ENCODE data around the gene HSD17B11. TPM values are rescaled to one million over a fixed set of nuclear protein-coding genes. Genes with fewer than 3 reads are reported as not detected.
A peak's percentile ranks its signal among the peaks of the same experiment; 100 is the strongest.
"Not testable (repeated sequence)": the region's sequence is repeated elsewhere in the genome, so short reads cannot be mapped to it uniquely, and the experiment has no call there.

Gene HSD17B11, protein sequence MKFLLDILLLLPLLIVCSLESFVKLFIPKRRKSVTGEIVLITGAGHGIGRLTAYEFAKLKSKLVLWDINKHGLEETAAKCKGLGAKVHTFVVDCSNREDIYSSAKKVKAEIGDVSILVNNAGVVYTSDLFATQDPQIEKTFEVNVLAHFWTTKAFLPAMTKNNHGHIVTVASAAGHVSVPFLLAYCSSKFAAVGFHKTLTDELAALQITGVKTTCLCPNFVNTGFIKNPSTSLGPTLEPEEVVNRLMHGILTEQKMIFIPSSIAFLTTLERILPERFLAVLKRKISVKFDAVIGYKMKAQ
- 22.9 and 23.2 TPM in 2 replicates for total RNA-seq

DNA sequence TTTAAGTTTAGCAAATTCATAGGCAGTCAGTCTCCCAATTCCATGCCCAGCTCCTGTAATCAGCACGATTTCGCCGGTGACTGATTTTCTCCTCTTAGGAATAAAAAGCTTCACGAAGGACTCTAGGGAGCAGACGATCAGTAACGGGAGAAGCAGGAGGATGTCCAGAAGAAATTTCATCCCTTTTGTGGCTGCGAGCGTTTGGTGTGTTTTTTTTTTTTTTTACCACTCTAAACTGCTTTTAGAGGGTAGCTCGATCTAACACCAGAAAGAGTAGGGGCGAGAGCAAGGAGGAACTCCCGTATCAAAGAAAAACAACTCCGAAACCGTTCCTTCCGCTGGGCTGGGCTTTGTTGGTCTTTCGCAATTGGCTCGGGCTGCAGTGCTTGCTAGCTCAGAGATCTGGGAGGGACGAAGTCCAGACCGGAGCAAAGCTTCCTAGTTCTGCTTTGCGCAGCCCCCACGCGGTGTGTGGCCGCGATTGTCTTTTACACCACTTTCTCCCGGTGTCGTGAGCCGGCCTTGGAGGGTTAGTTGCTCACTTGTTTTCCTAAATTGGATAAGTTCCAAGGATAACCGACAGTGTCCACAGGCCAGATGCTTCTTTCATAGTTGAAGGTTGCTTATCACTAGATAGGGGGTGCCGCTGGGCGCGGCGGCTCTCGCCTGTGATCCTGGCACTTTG lies at the start of gene HSD17B11:
HSD17B11 (minus strand) TSS at position 298 of the 685 bp plus-strand sequence; CDS start at position 180, 118 bp downstream.
- peak; percentile 74 for DNase-seq (ENCODE audit: extremely low read depth, low read depth, low spot score)

DNA sequence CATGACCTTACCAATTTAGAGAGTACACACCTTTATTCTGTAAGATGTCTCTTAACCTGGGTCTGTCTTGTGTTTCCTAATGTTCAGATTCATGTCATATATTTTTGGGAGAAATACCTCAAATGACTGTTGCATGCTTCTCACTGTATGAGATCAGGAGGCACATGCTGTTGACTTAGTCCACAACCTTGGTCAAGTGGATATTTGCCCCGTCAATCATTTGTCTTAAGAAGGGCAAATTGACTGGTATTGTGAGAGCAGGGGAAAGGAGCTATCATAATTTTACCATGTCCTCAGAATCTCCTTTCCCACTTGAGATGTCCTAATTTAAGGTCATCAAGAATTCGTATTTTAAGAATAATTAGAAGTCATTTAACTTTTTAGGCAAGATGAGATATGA lies 42.4 kb upstream of the HSD17B11 start:
- DNase-seq (ENCODE audit: extremely low read depth, low read depth, low spot score) = no peak

DNA sequence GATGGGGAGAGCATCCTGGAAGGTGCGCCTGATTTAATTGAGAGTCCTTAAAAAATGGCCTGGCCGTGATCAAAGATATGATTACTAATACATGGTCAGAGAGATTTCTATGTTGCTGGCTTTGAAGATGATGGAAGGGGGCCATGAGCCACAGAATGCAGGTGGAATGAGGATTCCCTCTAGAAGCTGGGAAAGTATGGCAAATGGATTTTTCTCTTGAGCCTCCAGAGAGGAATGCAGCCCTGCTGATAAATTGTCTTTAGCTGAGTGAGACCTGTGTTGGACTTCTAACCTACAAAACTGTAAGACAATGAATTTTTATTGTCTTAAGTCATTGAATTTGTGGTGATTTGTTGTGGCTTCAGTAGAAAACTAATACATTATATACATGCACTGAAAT lies 39.0 kb upstream of the HSD17B11 start:
- no peak for DNase-seq (ENCODE audit: extremely low read depth, low read depth, low spot score)

DNA sequence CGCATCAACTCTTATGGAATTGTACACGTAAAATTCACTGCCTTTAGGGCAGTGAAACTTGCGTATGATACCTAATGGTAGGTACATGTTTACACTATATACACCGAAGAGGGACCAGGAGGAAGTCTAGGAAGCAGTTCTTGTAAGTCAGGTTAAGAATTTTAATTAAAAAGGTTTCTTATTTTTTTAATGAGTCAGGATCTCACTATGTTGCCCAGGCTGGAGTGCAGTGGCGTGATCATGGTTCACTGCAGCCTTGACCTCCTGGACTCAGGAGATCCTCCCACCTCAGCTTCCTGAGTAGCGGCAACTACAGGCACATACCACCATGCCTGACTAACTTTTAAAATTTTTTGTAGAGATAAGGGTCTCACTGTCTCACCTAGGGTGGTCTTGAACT lies 38.0 kb upstream of the HSD17B11 start:
- no peak for DNase-seq (ENCODE audit: extremely low read depth, low read depth, low spot score)

DNA sequence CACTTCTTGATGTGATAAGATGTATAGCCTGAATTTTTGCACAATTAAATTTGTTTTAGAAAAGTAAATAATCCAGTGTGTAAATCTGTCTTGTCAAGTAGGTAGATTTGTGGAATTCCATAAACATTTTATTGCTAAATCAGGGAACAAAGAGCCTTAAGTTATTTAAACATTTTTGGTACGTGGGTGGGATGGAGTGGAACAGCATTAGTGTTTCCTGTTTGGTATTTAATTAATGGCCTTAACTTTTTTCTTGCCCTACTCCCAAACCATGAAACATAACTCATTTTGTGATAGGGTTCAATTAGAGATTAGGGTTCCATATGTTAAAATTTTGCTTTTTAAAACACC lies 36.5 kb upstream of the HSD17B11 start:
- no peak for DNase-seq (ENCODE audit: extremely low read depth, low read depth, low spot score)

DNA sequence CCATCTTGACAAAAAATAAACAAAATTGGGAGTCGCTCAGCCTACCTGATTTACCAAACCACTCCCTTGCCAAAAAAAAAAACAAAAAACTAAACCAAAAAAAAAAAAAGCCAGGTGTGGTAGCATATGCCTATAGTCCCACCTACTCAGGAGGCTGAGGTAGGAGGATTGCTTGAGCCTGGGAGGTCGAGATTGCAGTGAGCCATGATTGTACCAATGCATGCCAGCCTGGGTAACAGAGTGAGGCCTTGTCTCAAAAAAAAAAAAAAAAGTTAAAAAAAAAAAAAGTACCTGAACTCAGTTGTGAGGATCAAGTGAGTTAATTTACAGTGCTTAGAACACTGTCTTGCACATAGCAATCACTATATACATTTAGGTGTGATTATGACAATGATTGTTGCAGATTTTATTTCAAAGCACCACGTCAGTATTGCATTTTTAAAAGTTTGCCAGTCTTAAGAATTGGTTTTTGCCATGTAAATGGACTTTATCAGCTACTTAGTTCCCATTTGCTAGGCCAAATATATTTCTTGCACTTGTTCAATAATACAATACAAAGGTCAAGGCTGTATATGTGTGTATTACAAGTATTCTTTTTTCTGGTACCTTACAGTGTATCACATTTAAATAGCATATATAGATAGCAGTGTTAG lies 36.0 kb upstream of the HSD17B11 start:
- no peak for DNase-seq (ENCODE audit: extremely low read depth, low read depth, low spot score)

DNA sequence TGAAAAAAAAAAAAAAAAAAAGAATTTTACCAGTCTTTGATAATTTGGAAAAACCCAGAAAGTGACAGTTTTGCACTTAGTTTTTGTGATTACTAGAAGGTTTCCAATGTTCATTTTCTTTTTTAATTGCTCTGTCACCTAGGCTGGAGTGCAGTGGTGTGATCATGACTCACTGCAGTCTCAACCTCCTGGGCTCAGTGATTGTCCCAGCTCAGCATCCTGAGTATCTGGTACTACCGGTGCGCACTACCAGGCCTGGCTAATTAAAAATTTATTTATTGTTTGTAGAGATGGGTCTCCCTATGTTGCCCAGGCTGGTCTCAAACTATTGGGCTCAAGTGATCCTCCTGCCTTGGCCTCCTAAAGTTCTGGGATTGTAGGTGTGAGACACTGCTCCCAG lies 34.7 kb upstream of the HSD17B11 start:
- no peak for DNase-seq (ENCODE audit: extremely low read depth, low read depth, low spot score)

DNA sequence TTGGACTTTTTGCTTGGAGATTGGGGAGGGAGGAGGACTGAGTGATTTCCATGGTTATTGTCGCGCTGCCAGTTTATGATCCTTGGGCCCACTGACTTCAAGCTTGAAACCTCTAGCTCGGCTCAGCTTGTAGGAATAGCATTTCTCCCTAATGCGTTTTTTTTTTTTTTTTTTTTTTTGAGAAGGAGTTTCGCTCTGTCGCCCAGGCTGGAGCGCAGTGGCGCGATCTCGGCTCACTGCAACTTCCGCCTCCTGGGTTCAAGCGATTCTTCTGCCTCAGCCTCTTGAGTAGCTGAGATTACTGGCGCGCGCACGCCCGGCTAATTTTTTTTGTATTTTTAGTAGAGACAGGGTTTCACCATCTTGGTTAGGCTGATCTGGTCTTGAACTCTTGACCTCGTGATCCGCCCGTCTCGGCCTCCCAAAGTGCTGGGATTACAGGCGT lies 33.1 kb upstream of the HSD17B11 start:
- DNase-seq (ENCODE audit: extremely low read depth, low read depth, low spot score) = not testable (repeated sequence)

DNA sequence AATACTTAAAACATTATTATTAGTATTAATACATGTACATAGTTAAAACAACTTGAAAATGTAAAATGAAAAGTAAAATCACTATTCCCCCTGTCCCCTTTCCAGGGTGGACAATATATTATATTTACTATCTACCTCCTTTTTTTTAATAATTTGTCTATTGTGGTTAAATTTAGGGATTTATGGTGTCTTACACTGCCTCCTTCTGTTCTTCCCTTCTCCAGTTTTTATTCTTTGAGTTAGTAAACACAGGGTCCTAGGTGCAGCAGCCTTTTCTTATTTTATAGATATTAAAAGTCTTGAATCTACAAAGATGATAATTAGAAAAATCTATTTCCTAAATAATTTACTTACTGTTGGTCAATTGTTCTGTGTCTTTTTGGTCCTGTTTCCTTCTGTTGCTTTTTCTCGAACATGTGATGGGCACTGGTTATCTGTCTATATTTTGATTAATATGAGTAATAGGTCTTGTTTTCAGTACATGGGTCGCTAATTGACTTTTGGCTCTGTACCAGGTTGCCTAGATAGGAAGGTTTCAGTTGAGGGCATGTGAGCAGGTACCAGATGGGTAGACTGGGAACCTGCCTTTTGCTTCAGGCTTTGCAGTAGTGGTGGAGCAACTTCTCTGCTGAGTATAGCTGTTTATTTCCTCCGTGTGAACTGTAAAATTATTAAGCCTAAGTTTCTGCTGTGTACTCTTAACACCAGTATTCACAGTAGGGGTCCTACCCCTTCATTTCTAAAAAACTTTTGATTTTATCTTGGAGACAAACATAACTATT lies 32.5 kb upstream of the HSD17B11 start:
- DNase-seq (ENCODE audit: extremely low read depth, low read depth, low spot score) = no peak

DNA sequence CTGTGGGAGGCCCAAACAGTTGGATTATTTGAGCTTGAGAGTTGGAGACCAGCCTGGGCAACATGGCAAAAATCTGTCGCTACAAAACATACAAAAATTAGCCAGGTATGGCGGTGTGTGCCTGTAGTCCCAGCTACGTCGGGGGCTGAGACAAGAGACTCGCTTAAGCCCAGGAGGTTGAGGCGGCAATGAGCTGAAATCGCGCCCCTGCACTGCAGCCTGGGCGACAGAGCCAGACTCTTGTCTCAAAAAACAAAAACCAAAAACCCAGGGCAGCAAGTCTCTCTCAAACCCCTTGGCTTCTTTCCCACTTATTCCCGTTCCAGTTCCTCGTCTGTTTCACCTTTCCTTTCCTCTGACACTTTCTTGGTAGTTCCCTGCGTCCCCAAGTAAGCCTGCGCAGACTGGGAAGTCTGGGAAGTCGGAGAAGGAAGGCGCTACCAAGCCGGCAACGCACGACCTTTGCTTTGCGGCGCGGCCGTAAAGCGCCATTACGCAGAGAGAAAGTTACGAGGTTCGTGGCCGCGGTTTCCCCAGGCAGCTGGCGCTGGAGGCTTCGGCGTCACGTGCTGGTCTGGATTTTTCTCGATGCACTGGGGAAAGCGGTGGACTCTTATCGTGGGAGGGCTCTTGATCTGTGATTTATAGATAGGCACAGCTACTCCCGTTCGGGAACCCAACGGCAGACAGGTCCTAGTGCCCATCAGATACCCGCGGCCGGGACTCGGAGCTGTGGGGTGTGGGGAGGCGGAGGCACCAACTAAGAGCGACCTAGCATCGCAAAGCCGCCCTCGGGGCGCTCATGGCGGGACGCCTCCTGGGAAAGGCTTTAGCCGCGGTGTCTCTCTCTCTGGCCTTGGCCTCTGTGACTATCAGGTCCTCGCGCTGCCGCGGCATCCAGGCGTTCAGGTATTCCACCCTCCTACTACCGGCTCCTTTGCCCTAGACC lies 31.4 kb upstream of the HSD17B11 start, which contains the start of gene NUDT9:
NUDT9 (plus strand) TSS at position 470 of the 949 bp plus-strand sequence; CDS start at position 803, 333 bp downstream.
- peak; percentile 88 for DNase-seq (ENCODE audit: extremely low read depth, low read depth, low spot score)

DNA sequence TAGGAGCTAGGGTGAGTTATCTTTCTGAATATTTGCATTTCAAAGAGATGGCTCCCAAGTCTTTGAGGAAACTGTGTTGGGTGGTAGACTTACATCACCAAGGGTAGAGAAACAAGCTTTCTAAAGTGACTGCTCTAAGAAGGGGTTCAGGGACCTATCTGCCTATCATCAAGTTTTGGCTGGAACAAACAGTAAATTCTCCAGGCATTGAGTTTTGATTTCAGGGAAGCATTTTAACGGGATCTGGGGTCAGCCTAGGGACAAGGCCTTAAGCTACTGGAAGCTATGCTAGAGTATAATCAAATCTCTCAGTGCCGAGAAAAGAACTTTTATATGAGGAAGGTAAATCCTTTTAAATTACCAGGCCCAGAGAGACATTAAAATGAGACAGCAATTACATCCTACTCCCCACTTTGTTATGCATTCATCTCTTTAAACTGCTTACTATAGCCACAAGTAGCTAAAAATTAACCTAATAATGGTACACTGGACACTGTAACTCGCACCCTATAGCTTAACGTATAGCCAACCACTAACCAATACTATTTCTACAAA lies 29.4 kb upstream of the HSD17B11 start:
- no peak for DNase-seq (ENCODE audit: extremely low read depth, low read depth, low spot score)

DNA sequence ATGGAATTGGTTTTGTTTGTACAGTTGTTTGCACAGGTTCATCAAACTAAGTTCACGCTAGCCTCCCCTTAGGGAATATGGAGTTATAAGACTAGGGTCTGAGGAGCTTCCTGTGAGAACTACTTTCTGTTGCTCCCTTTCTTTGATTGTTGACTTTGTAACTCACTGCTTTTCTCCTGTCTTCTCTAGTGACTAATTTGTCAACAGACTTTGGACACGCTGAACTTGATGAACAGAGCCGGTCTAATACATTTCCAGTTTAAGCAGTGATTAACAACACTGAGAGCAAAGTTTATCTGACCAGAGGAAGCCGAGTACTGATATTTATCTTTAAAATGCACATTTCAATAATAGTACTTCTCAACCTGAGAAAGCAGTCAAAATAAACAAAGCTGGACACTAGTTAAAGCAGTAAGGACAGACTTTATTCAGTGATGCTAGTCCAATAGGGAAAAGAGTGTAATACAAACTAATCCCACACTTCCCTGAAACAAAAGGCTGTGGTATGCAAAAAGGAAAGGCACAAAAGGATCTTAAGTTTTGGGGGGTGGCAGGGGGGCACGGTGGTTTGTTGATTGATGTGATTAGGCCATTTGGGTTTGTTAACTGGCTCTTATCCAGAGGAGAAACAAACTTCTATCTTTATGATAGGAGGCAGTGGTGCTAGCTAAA lies 28.7 kb upstream of the HSD17B11 start:
- no peak for DNase-seq (ENCODE audit: extremely low read depth, low read depth, low spot score)

DNA sequence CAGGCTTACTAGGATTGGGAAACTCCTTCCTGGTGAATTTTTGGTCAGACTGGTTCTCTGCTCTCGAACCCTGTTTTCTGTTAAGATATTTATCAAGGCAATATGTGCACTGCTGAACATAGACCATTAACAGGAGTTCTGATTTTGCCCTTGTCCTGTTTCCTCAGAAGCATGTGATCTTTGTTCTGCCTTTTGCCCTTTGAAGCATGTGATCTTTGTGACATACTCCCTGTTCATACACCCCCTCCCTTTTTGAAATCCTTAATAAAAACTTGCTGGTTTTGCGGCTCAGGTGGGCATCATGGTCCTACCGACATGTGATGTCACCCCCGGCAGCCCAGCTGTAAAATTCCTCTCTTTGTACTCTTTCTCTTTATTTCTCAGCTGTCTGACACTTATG lies 27.4 kb upstream of the HSD17B11 start:
- DNase-seq (ENCODE audit: extremely low read depth, low read depth, low spot score) = not testable (repeated sequence)

DNA sequence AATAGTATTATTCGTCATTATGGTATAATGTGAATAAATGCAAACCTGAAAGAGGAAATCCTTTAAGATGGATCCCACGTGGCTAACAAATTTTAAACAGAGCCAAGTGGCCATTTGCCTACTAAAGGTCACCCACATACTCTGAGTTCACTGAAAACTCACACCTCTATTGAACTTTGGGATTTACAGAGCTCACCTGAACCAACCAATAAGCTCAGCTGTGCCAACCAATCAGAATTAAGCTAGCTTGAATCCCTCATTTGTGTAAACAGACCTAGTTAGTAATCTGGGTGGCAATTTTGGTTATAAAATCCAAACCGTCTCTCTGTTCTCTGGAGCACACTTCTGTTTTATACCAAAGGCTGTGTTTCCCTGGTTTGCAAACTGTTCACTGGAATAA lies 26.0 kb upstream of the HSD17B11 start:
- no peak for DNase-seq (ENCODE audit: extremely low read depth, low read depth, low spot score)

DNA sequence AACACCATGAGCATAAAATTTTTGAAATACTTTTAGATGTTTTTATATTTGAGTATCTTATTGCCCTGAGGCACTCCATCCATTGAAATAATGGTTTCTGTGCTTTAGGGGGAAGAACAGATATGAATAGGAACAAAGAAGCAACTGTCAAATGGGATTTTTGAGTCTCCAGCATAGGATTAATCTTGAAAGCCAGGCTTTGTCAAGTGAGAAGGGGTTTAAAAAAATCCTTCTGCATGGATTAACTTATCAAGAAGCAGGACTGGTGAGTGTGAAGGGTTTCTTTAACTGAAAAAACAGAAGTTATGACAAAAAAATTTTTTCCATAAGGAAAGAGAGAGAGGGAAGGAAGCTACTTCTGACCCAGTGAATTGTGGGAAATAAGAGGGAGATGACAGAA lies 23.8 kb upstream of the HSD17B11 start:
- DNase-seq (ENCODE audit: extremely low read depth, low read depth, low spot score) = no peak

DNA sequence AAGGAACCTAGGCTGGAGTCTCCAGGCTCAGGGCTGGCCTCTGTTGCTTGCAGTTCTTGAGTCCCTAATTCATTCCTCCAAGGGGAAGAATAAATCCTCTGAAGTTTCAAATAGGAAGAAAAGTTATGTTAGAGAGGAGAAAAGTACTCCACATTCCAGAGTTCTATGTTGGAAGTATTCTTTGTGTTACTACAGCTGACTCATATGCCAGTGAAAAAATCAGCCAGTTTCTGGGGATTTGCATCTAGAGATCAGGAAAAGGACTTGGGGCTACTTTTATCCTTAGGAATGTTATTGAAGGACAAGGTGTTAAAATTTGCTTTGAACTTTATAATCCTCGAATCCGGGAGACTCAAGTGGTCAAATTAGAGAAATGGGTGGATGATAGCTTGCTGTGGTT lies 19.7 kb upstream of the HSD17B11 start:
- DNase-seq (ENCODE audit: extremely low read depth, low read depth, low spot score) = no peak

DNA sequence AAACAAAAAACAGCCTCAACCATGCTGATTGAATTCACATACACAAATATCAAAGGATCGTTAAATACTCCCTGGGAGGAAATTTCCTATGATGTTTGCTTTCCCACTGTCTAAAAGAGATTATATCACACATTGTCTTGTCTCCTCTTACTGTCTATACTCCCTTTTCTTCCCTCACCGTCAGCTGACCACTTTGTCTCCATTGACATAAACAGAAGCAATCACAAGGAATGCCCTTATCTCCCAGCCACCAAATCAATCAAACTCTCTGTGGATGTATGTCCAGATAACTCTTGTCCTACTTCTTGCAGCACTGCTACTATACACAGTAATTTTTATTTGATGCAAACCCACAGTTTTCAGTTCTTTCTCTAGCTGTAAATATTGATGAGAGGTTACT lies 19.2 kb upstream of the HSD17B11 start:
- no peak for DNase-seq (ENCODE audit: extremely low read depth, low read depth, low spot score)

DNA sequence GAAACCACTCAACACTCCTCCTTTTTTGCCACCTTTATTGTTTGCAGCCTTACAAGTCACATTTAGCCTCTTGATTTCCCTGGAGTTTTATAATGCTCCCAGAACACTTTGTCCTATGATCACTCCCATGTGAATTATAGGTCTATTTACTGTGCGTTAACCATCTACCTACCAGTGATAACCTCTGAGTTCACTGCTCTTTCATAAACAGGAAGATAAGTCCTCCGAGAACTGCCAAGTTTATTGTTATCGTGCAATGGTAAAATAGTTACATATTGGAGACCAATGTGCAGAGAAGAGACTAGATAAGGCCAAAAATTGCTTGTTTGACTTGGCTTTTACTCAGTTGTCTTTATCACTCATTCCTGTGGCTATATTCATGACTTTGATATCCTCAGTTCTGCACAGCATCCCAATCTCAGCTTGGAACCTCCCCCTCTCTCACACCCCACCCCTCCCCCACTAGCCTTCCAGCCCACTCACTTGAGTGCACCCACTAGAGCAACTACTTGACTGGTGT lies 18.5 kb upstream of the HSD17B11 start:
- DNase-seq (ENCODE audit: extremely low read depth, low read depth, low spot score) = no peak

DNA sequence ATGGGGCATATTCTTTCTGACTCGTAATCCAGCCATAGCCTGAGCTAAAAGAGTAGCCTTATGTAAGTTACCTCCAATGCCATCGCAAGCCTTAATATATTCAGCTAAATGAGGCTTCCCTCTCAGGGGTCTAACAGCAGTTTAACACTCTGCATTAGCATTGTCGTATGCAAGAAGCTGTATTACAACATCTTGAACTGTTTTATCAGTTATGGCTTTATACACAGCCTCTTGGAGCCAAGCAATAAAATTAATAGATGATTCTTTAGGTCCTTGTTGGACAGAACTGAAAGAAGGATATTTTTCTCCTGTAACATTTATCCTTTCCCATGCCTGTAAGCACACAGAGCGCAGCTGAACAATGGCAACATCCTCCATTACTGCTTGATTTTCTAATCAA lies 15.9 kb upstream of the HSD17B11 start:
- DNase-seq (ENCODE audit: extremely low read depth, low read depth, low spot score) = not testable (repeated sequence)

All from glomerular endothelial cell (primary cell).